ENCODE results near the gene NGF.

The NGF gene

DNA sequence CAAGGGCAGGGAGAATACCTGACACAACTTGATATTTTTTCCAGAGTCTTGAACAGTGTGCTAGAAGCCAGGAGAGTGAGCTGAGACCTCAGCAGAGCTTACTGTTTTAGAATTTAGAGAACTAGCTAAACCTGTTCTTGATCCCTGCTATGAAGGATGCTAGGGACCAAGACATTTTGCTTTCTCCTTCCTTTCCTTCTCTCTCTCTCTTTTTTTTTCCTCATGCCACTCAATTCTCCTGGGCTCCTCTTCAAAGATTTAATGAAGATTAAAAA, 99.0 kb downstream of the NGF start:
- DNase-seq (ENCODE audit: low read depth in 2 of 3, low spot score in 2 of 3), result no peak

GRCh38 chr1:115238336-115239147, 99.5 kb downstream of the NGF start:
- no peak for DNase-seq (ENCODE audit: low read depth in 2 of 3, low spot score in 2 of 3)

DNA sequence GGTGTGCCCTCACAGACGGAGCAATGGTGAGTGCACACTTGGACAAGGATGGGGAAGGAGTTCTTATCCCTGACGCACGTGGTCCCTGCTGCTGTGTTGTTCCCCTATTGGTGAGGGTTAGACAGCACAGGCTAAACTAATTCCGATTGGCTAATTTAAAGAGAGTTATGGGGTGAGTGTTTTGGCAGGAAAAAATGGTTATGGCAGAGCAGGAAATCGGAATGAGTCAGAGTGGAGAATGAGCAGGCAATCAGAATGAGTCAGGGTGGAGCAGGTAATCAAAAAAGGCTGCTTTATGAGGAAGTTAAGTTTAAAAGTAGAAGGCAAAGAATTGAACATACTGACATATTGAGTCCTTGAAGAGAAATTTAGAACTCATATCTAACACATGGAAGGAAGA, 100.5 kb downstream of the NGF start:
- DNase-seq (ENCODE audit: low read depth in 2 of 3, low spot score in 2 of 3), result no peak

- no peak for DNase-seq (ENCODE audit: low read depth in 2 of 3, low spot score in 2 of 3)
These were observed 101.0 kb downstream of the NGF start for GRCh38 chr1:115237023-115237422.

Data from activated CD8-positive, alpha-beta memory T cell treated with anti-CD3 and anti-CD28 coated beads for 48 hours (primary cell).